IMR-90 (cell line): Measurements from ENCODE around the gene HAAO. TPM values are rescaled to one million over a fixed set of nuclear protein-coding genes. Genes with fewer than 3 reads are reported as not detected.

Source experiments
- ATAC-seq: fragments of 200-7000 bp; cut with Tn5 transposase; 2 replicates; pipeline ENCODE4 v1.9.1; 2020; ENCODE audit warnings: low read depth, mild to moderate bottlenecking, moderate library complexity
- BruUV-seq: library from RNA; stranded (reverse); fragments of 400-500 nt; replicated peaks from 2 replicates; lab custom pipeline; 2021; lab: Mats Ljungman, UMichigan
- CTCF ChIA-PET: fragments of 300-600 bp; formaldehyde crosslinking; extraction: SDS; loops from one replicate; lab custom pipeline; 2021; ENCODE audit warnings: antibody characterized with exemption; lab: Yijun Ruan, JAX
- POLR2A ChIA-PET: fragments of 300-600 bp; sonication (Branson Sonifier 250); formaldehyde crosslinking; loops from one replicate; lab custom pipeline; 2022; ENCODE audit warnings: antibody characterized with exemption; ENCODE audit not compliant: unreplicated experiment; lab: Charles Lee
- DNase-seq: peaks from one replicate; pipeline ENCODE4 v3.0.0; 2013
- H2AFZ ChIP-seq: replicated peaks from 2 replicates; pipeline ENCODE3; 2013; ENCODE audit warnings: low read length, mild to moderate bottlenecking; ENCODE audit not compliant: poor library complexity
- H2AK5ac ChIP-seq: 2 replicates; pipeline ENCODE4 v1.6.1; 2013; ENCODE audit warnings: low read depth, low read length, inconsistent platforms
- H2AK9ac ChIP-seq: replicated peaks from 2 replicates; pipeline ENCODE3; 2013; ENCODE audit warnings: mild to moderate bottlenecking, low read depth, low read length, moderate library complexity; ENCODE audit not compliant: poor library complexity
- H2BK120ac ChIP-seq: 2 replicates; pipeline ENCODE4 v1.6.1; 2013; ENCODE audit warnings: low read depth, low read length, inconsistent platforms
- H2BK15ac ChIP-seq: 3 replicates; pipeline ENCODE4 v1.6.1; 2013; ENCODE audit warnings: low read depth, low read length, inconsistent platforms
- H2BK20ac ChIP-seq: 2 replicates; pipeline ENCODE4 v1.6.1; 2013; ENCODE audit warnings: low read depth, mild to moderate bottlenecking, inconsistent platforms, low read length, moderate library complexity
- H2BK5ac ChIP-seq: 2 replicates; pipeline ENCODE4 v1.6.1; 2013; ENCODE audit warnings: mild to moderate bottlenecking, low read depth, low read length, inconsistent platforms; ENCODE audit not compliant: poor library complexity, severe bottlenecking
- H3K14ac ChIP-seq: replicated peaks from 2 replicates; pipeline ENCODE4 v1.6.1; 2013; ENCODE audit warnings: low read depth, low read length, inconsistent platforms
- H3K18ac ChIP-seq: 2 replicates; pipeline ENCODE4 v1.6.1; 2013; ENCODE audit warnings: low read depth, low read length, control low read depth
- H3K23ac ChIP-seq: 2 replicates; pipeline ENCODE4 v1.6.1; 2013; ENCODE audit warnings: low read depth, low read length, inconsistent platforms
- H3K27ac ChIP-seq: 2 replicates; pipeline ENCODE4 v1.5.1; 2013; ENCODE audit warnings: mild to moderate bottlenecking, control low read depth, low read length; ENCODE audit not compliant: insufficient read depth
- H3K27me3 ChIP-seq: 2 replicates; pipeline ENCODE4 v1.6.1; 2013; ENCODE audit warnings: low read length; ENCODE audit not compliant: control insufficient read depth, insufficient read depth
- H3K36me3 ChIP-seq: 2 replicates; pipeline ENCODE4 v1.6.1; 2013; ENCODE audit warnings: low read length, mixed read lengths; ENCODE audit not compliant: control insufficient read depth, insufficient read depth
- H3K4ac ChIP-seq: 2 replicates; pipeline ENCODE4 v1.6.1; 2013; ENCODE audit warnings: low read depth, low read length, inconsistent platforms
- H3K4me1 ChIP-seq: 2 replicates; pipeline ENCODE4 v1.6.1; 2013; ENCODE audit warnings: low read length, mixed read lengths; ENCODE audit not compliant: control insufficient read depth, insufficient read depth
- H3K4me2 ChIP-seq: 2 replicates; pipeline ENCODE4 v1.6.1; 2013; ENCODE audit warnings: low read depth, mild to moderate bottlenecking, control low read depth, low read length, moderate library complexity
- H3K4me3 ChIP-seq: 2 replicates; pipeline ENCODE4 v1.5.1; 2013; ENCODE audit warnings: low read depth, mild to moderate bottlenecking, control low read depth, low read length, moderate library complexity; ENCODE audit not compliant: insufficient read depth
- H3K56ac ChIP-seq: 2 replicates; pipeline ENCODE4 v1.6.1; 2013; ENCODE audit warnings: low read length, inconsistent platforms; ENCODE audit not compliant: insufficient read depth; ENCODE audit errors: extremely low read depth
- H3K79me1 ChIP-seq, 2 experiments: 2 replicates each; pipeline ENCODE4 v1.6.1; 2013; ENCODE audit warnings: low read length in 2 of 2, inconsistent platforms in 1 of 2, low read depth in 1 of 2
- H3K9ac ChIP-seq: 2 replicates; pipeline ENCODE4 v1.6.1; 2013; ENCODE audit warnings: low read depth, low read length, control low read depth
- H3K9me1 ChIP-seq: 2 replicates; pipeline ENCODE4 v1.6.1; 2013; ENCODE audit warnings: low read length, inconsistent platforms; ENCODE audit not compliant: insufficient read depth
- H3K9me3 ChIP-seq: 2 replicates; pipeline ENCODE4 v1.6.1; 2013; ENCODE audit warnings: low read length; ENCODE audit not compliant: control insufficient read depth, insufficient read depth
- H4K20me1 ChIP-seq: 2 replicates; pipeline ENCODE4 v1.6.1; 2013; ENCODE audit warnings: low read length, inconsistent platforms; ENCODE audit not compliant: insufficient read depth
- H4K5ac ChIP-seq: 2 replicates; pipeline ENCODE4 v1.6.1; 2013; ENCODE audit warnings: mild to moderate bottlenecking, low read depth, low read length, control low read depth
- H4K8ac ChIP-seq, 2 experiments: 2 replicates each; pipeline ENCODE4 v1.6.1; 2013; ENCODE audit warnings: low read depth in 2 of 2, low read length in 2 of 2, control low read depth in 1 of 2, inconsistent platforms in 1 of 2
- H4K91ac ChIP-seq: 2 replicates; pipeline ENCODE4 v1.6.1; 2013; ENCODE audit warnings: low read depth, low read length, inconsistent platforms; ENCODE audit not compliant: insufficient read depth
- BHLHE40 ChIP-seq: fragments of 150-350 bp; IDR thresholded peaks from 2 replicates; pipeline ENCODE4 v1.6.1; 2016; ENCODE audit warnings: mild to moderate bottlenecking, low read depth, low read length
- CEBPB ChIP-seq: IDR thresholded peaks from 2 replicates; pipeline ENCODE4 v1.6.1; 2012; ENCODE audit warnings: low read depth, low read length, improper control_type of control experiment
- CHD1 ChIP-seq: IDR thresholded peaks from 2 replicates; pipeline ENCODE4 v1.6.1; 2012; ENCODE audit warnings: low read depth, low read length, improper control_type of control experiment
- FOS ChIP-seq: fragments of 150-350 bp; IDR thresholded peaks from 2 replicates; pipeline ENCODE4 v1.6.1; 2016; ENCODE audit warnings: low read depth, low read length
- MAFK ChIP-seq: IDR thresholded peaks from 2 replicates; pipeline ENCODE4 v1.6.1; 2012; ENCODE audit warnings: low read depth, low read length, improper control_type of control experiment
- MAZ ChIP-seq: IDR thresholded peaks from 2 replicates; pipeline ENCODE4 v1.6.1; 2012; ENCODE audit warnings: low read depth, mild to moderate bottlenecking, low read length, improper control_type of control experiment, moderate library complexity, borderline replicate concordance
- MXI1 ChIP-seq: IDR thresholded peaks from 2 replicates; pipeline ENCODE4 v1.6.1; 2012; ENCODE audit warnings: low read depth, mild to moderate bottlenecking, low read length, moderate library complexity, borderline replicate concordance
- NFE2L2 ChIP-seq: fragments of 150-350 bp; IDR thresholded peaks from 2 replicates; pipeline ENCODE4 v1.6.1; 2016; ENCODE audit warnings: low read depth, mild to moderate bottlenecking, low read length
- POLR2A ChIP-seq: IDR thresholded peaks from 2 replicates; pipeline ENCODE4 v1.6.1; 2012; ENCODE audit warnings: mild to moderate bottlenecking, low read depth, low read length
- RAD21 ChIP-seq: IDR thresholded peaks from 2 replicates; pipeline ENCODE4 v1.6.1; 2012; ENCODE audit warnings: low read length, improper control_type of control experiment
- RCOR1 ChIP-seq: IDR thresholded peaks from 2 replicates; pipeline ENCODE4 v1.6.1; 2012; ENCODE audit warnings: mild to moderate bottlenecking, low read length, improper control_type of control experiment; ENCODE audit not compliant: insufficient replicate concordance
- RFX5 ChIP-seq: IDR thresholded peaks from 2 replicates; pipeline ENCODE4 v1.8.0; 2012; ENCODE audit warnings: low read depth, mild to moderate bottlenecking, low read length, moderate library complexity
- SMC3 ChIP-seq: fragments of 150-350 bp; IDR thresholded peaks from 2 replicates; pipeline ENCODE4 v1.6.1; 2016; ENCODE audit warnings: low read depth, mild to moderate bottlenecking, antibody characterized with exemption, low read length, moderate library complexity
- WGBS, 2 experiments: methylation state at CpG; one replicate each; pipeline versions ENCODE4 v1.1.5 to v1.1.7; 2013; ENCODE audit warnings: missing lambda C conversion rate in 2 of 2; ENCODE audit not compliant: insufficient read length in 1 of 2; ENCODE audit errors: extremely low coverage in 2 of 2; 5-methylcytosine and 5-hydroxymethylcytosine counted together
- dilution Hi-C: fragments of 300-500 bp; cut with HindIII; formaldehyde crosslinking; loops from one replicate; pipeline ENCODE4 v1.14.3; 2018; ENCODE audit warnings: low sequenced_read_pairs; ENCODE audit not compliant: unreplicated experiment
- in situ Hi-C: fragments of 300-500 bp; cut with MboI; formaldehyde crosslinking; loops from 3 replicates; pipeline ENCODE4 v1.14.3; 2019; ENCODE audit warnings: low sequenced_read_pairs, inconsistent platforms, mixed read lengths
- intact Hi-C: fragments of 100-400 bp; cut with micrococcal nuclease; formaldehyde crosslinking; loops from 2 replicates; pipeline ENCODE4 v1.10.0; 2022
- polyA plus RNA-seq, 3 experiments: library from polyadenylated mRNA; depleted of rRNA; stranded (reverse); fragments of >200 nt; gene quantifications; 2 replicates each; pipeline ENCODE4 v1.2.3, GENCODE V29; 2012; ENCODE audit warnings: low replicate concordance in 1 of 3
- total RNA-seq: library from RNA; depleted of rRNA; stranded (reverse); fragments of >200 nt; gene quantifications from 2 replicates; pipeline ENCODE4 v1.2.3, GENCODE V29; 2012
- TF ChIP-seq, protein P1 (sequence below): conservative IDR thresholded peaks from 2 replicates; pipeline ENCODE4 v1.5.1; 2012; ENCODE audit warnings: mild to moderate bottlenecking, low read depth, low read length, improper control_type of control experiment
- TF ChIP-seq, protein P2 (sequence below): fragments of 150-350 bp; IDR thresholded peaks from 2 replicates; pipeline ENCODE4 v1.6.1; 2017; ENCODE audit warnings: mild to moderate bottlenecking, antibody characterized with exemption, low read length, low read depth
- TF ChIP-seq, protein P3 (sequence below): fragments of 150-350 bp; IDR thresholded peaks from 2 replicates; pipeline ENCODE4 v1.6.1; 2016; ENCODE audit warnings: low read depth, mild to moderate bottlenecking, low read length, moderate library complexity, borderline replicate concordance

The HAAO gene
- total and polyA plus RNA-seq, 2 of the 4 experiments (the other 2 are of a cell fraction) = 0.05 to 0.18 TPM

DNA sequence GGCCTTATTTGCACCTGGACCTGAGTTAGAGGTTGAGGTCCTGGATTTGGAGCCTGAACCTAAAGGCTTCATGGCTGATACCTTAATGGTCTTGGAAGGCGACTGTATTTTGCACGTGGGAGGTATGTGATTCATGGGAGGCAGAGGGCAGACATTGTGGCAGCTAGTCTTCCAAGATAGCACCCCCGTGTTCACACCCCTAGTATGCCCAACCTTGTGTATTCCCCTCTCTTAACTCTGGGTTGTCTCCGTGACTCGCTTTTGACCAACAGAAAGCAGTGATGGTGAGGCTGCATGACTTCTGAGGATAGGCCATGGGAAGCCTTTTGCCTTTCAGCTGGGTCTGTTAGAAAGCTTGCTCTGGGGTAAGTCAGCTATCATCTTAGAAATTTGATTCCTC lies 45.8 kb upstream of the HAAO start:
- DNase-seq (no peak), ATAC-seq (no peak)
- ChIA-PET CTCF (interaction anchor here (1.0 kb wide), 1 partner anchor 19 kb away, joined by 3 read pairs; no protein-coding TSS in a partner anchor), POLR2A (no interaction called here)
- Histone ChIP-seq H2AK9ac (no peak overlapping the region), H4K5ac (no peak overlapping the region), H2AFZ (no peak overlapping the region), H4K91ac (no peak overlapping the region), H3K18ac (no peak overlapping the region), H3K79me1 (no peaks in the 10 kb centered on the region), H3K9me1 (peaks cover 6% of the 10 kb centered on the region; the same call in 1 of the 2 replicates), H3K27ac (no peak overlapping the region), H3K36me3 (no peaks in the 10 kb centered on the region), H3K4me3 (no peak overlapping the region), H2AK5ac (no peak overlapping the region), H3K9ac (no peak overlapping the region), H3K4me2 (no peak overlapping the region), H2BK15ac (no peak overlapping the region), H4K20me1 (no peaks in the 10 kb centered on the region), H2BK20ac (no peak overlapping the region), H3K9me3 (no peaks in the 10 kb centered on the region), H3K4ac (no peak overlapping the region), H3K4me1 (peaks cover 3% of the 10 kb centered on the region), H3K27me3 (no peaks in the 10 kb centered on the region; the same call in 1 of the 2 replicates), H3K14ac (no peak overlapping the region), H3K56ac (no peak overlapping the region), H4K8ac (no peak overlapping the region), H2BK5ac (no peak overlapping the region), H3K23ac (no peak overlapping the region), H2BK120ac (no peak overlapping the region)
- TF ChIP-seq NFE2L2 (no peak), CHD1 (no peak), RCOR1 (no peak), BHLHE40 (no peak), RAD21 (no peak), RFX5 (no peak), MAZ (no peak), MAFK (no peak), SMC3 (no peak), POLR2A (no peak), MXI1 (no peak), FOS (no peak), CEBPB (no peak)
- TF ChIP-seq, protein P1, sequence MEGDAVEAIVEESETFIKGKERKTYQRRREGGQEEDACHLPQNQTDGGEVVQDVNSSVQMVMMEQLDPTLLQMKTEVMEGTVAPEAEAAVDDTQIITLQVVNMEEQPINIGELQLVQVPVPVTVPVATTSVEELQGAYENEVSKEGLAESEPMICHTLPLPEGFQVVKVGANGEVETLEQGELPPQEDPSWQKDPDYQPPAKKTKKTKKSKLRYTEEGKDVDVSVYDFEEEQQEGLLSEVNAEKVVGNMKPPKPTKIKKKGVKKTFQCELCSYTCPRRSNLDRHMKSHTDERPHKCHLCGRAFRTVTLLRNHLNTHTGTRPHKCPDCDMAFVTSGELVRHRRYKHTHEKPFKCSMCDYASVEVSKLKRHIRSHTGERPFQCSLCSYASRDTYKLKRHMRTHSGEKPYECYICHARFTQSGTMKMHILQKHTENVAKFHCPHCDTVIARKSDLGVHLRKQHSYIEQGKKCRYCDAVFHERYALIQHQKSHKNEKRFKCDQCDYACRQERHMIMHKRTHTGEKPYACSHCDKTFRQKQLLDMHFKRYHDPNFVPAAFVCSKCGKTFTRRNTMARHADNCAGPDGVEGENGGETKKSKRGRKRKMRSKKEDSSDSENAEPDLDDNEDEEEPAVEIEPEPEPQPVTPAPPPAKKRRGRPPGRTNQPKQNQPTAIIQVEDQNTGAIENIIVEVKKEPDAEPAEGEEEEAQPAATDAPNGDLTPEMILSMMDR = no peak
- TF ChIP-seq, protein P2, sequence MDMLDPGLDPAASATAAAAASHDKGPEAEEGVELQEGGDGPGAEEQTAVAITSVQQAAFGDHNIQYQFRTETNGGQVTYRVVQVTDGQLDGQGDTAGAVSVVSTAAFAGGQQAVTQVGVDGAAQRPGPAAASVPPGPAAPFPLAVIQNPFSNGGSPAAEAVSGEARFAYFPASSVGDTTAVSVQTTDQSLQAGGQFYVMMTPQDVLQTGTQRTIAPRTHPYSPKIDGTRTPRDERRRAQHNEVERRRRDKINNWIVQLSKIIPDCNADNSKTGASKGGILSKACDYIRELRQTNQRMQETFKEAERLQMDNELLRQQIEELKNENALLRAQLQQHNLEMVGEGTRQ = no peak
- TF ChIP-seq, protein P3, sequence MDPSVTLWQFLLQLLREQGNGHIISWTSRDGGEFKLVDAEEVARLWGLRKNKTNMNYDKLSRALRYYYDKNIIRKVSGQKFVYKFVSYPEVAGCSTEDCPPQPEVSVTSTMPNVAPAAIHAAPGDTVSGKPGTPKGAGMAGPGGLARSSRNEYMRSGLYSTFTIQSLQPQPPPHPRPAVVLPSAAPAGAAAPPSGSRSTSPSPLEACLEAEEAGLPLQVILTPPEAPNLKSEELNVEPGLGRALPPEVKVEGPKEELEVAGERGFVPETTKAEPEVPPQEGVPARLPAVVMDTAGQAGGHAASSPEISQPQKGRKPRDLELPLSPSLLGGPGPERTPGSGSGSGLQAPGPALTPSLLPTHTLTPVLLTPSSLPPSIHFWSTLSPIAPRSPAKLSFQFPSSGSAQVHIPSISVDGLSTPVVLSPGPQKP = no peak
- dilution Hi-C loops = no loop called here
- 100% methylated on average over 1 of the region's 5 CpGs; no CpG with 5 or more reads in 1 of the 2 experiments for WGBS, 2 experiments
- BruUV-seq = no TSS peak
- in situ Hi-C loops = loop anchor here (25.0 kb wide), 1 partner anchor 724 kb away; no protein-coding TSS in a partner anchor
- intact Hi-C loops = no loop called here
